D341Med (cell line): ENCODE results near the gene PIK3IP1.

Source experiments
- DNase-seq: peaks from one replicate; pipeline ENCODE4 v3.0.0; 2012; ENCODE audit warnings: low spot score

The PIK3IP1 gene

DNA sequence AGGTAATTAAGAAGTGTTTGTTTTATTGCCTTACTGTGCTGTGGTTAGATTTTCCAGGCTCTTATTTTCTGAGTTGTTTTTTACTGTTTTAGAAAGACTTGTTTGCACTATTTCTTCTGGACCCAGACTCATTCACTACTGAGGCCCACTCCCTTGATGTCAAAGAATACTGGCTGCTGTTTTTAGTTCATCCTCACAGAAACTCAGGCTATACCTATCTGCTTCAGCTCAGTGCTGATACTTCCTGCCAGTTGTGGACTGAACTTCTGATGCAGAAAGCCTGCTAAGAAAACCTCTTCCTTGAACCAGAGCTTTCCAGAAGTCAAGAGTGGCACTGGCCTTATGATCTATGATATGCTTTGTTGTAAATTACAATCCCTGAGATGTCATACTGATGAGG, 15.9 kb upstream of the PIK3IP1 start:
- DNase-seq = no peak

GRCh38 chr22:31305194-31305593, 12.9 kb upstream of the PIK3IP1 start:
- DNase-seq = no peak

GRCh38 chr22:31302537-31302936, 10.2 kb upstream of the PIK3IP1 start:
- DNase-seq = no peak

- no peak for DNase-seq
These were observed 9.7 kb upstream of the PIK3IP1 start for GRCh38 chr22:31302006-31302405.

DNA sequence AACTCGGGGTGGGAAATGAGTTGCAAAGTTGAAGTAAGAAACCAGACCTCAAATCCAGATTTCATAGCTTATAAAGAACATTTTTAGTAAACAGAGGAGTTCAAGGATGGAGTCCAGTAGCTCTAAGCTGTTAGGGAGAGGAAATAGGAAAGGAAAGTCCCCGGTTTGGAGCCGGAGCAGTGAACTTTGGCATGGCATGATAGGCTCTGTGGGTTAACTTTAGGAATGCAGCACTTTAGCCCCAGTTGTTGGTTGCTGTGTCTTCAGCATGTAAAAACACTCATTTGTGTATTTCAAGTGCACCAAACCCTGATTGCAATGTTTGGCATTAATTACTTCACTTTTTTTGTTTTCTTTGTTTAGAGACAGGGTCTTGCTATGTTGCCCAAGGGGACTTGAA, 8.6 kb upstream of the PIK3IP1 start:
- DNase-seq = no peak

GRCh38 chr22:31295831-31296657, 3.8 kb upstream of the PIK3IP1 start:
- no peak for DNase-seq

DNA sequence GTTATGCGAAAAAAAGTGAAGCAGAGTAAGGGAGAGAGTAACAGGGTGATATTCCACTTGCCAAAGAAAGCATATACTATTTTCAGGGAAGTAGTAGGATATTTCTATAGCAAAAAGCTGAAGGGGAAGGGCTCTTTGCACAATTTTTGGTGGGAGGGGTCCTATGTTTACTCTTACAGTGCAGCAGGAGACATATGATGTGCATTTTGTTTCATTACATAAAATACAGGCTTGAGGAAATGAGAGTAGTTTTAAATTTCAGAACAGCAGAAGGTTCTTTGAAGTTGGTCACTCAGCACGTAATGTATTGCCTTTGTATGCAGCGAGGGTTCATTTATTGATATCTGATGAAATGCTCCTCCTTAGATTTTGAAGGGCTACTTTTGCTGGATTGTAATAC, 3.1 kb upstream of the PIK3IP1 start:
- DNase-seq = no peak

- peak; percentile 45 for DNase-seq
These were observed 630 bp downstream of the PIK3IP1 start for GRCh38 chr22:31291481-31292235.

GRCh38 chr22:31290494-31291471, 1.5 kb downstream of the PIK3IP1 start:
- DNase-seq = peak; percentile 98

- no peak for DNase-seq
These were observed 2.9 kb downstream of the PIK3IP1 start for GRCh38 chr22:31289344-31289743.

DNA sequence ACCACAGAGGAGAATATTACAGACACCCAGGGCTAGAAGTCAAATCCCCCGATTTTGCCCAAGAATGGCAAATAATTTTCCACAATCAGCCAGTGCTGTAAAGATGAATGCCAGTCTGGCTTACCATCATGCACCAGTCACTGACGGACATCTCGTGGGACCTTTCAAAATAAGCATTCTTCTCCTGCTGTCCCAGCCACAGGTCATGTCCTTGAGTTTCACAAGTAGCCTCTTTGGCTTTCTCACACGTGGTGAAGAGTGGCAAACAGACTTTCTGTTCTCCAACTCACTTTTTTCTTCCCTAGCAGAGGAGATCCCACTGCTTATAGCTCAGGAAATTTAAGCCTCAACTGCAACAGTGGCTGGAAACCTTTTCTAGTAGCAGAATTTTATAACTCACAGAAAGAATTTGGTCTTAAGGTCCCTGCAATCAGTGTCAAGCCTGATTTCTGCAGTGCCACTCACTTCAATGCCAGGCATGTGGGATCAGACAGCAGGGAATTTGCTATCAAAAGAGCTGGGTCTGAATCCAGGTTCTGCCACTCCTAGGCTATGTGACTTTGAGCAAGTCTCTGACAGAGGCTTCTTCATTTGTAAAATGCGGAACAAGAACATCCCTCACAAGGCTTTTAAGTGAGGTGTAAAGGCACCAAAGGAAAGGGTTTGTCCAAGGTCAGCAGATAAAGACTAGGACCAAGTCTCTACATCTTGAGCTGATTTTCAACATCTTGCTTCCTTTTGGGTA, 3.6 kb downstream of the PIK3IP1 start:
- DNase-seq = no peak

- DNase-seq = no peak
These were observed 4.3 kb downstream of the PIK3IP1 start for GRCh38 chr22:31287818-31288495.

- DNase-seq = no peak
These were observed 5.7 kb downstream of the PIK3IP1 start for GRCh38 chr22:31286360-31287255.

GRCh38 chr22:31284281-31285155, 7.8 kb downstream of the PIK3IP1 start:
- DNase-seq = peak; percentile 81

GRCh38 chr22:31282748-31283468, 9.4 kb downstream of the PIK3IP1 start:
- DNase-seq = no peak

GRCh38 chr22:31281733-31282132, 10.6 kb downstream of the PIK3IP1 start:
- DNase-seq = no peak

GRCh38 chr22:31279821-31280505, 12.3 kb downstream of the PIK3IP1 start:
- no peak for DNase-seq

- DNase-seq = no peak
These were observed 13.0 kb downstream of the PIK3IP1 start for GRCh38 chr22:31279327-31279669.
